ENCODE data around the gene PTOV1.

The PTOV1 gene

GRCh38 chr19:49881186-49881585 is 30.2 kb downstream of the PTOV1 start:
- Histone ChIP-seq H3K9ac (ENCODE audit: low read length) (no peak overlapping the region), H3K79me2 (ENCODE audit: low read length) (peaks cover 13% of the 10 kb centered on the region), H2AFZ (ENCODE audit: low read depth, low read length) (no peak overlapping the region), H4K20me1 (ENCODE audit: insufficient read depth, low read length) (no peaks in the 10 kb centered on the region; the same call in 1 of the 2 replicates), H3K27me3 (ENCODE audit: low read depth, low read length) (no peaks in the 10 kb centered on the region), H3K4me2 (ENCODE audit: low read length) (no peak overlapping the region), H3K9me3 (ENCODE audit: insufficient read depth, low read length) (no peaks in the 10 kb centered on the region), H3K4me1 (ENCODE audit: low read length) (peaks cover 13% of the 10 kb centered on the region), H3K36me3 (replicated peaks; ENCODE audit: low read depth, low read length) (peaks cover 59% of the 10 kb centered on the region), H3K27ac (ENCODE audit: low read length) (no peak overlapping the region), H3K4me3 (ENCODE audit: low read length) (no peak overlapping the region)
- TF ChIP-seq EZH2phosphoT487 (IDR thresholded peaks at IDR 0.05; ENCODE audit: low read depth): no peak
- TF ChIP-seq CTCF (IDR thresholded peaks at IDR 0.05; ENCODE audit: low read depth, low read length): no peak

- no peak overlapping the region for H2AFZ ChIP-seq (ENCODE audit: low read depth, low read length)
- no peak overlapping the region for H3K4me2 ChIP-seq (ENCODE audit: low read length)
- TF ChIP-seq EZH2phosphoT487 (IDR thresholded peaks at IDR 0.05; ENCODE audit: low read depth) (no peak), CTCF (IDR thresholded peaks at IDR 0.05; ENCODE audit: low read depth, low read length) (no peak)
- H3K4me1 ChIP-seq (ENCODE audit: low read length): peaks cover 13% of the 10 kb centered on the region
- H3K9ac ChIP-seq (ENCODE audit: low read length): no peak overlapping the region
- H3K27me3 ChIP-seq (ENCODE audit: low read depth, low read length): no peaks in the 10 kb centered on the region
- H3K27ac ChIP-seq (ENCODE audit: low read length): no peak overlapping the region
- H3K9me3 ChIP-seq (ENCODE audit: insufficient read depth, low read length): no peaks in the 10 kb centered on the region
- H4K20me1 ChIP-seq (ENCODE audit: insufficient read depth, low read length): no peaks in the 10 kb centered on the region; the same call in 1 of the 2 replicates
- H3K4me3 ChIP-seq (ENCODE audit: low read length): no peak overlapping the region
- peaks cover 11% of the 10 kb centered on the region for H3K79me2 ChIP-seq (ENCODE audit: low read length)
- peaks cover 63% of the 10 kb centered on the region for H3K36me3 ChIP-seq (replicated peaks; ENCODE audit: low read depth, low read length)
Observed at GRCh38 chr19:49881672-49882394, 30.9 kb downstream of the PTOV1 start.

- Histone ChIP-seq H3K79me2 (ENCODE audit: low read length) (peaks cover 11% of the 10 kb centered on the region), H4K20me1 (ENCODE audit: insufficient read depth, low read length) (no peaks in the 10 kb centered on the region; the same call in 1 of the 2 replicates), H3K4me3 (ENCODE audit: low read length) (no peak overlapping the region), H3K27ac (ENCODE audit: low read length) (no peak overlapping the region), H2AFZ (ENCODE audit: low read depth, low read length) (no peak overlapping the region), H3K27me3 (ENCODE audit: low read depth, low read length) (no peaks in the 10 kb centered on the region), H3K36me3 (replicated peaks; ENCODE audit: low read depth, low read length) (peaks cover 66% of the 10 kb centered on the region), H3K9ac (ENCODE audit: low read length) (no peak overlapping the region), H3K4me2 (ENCODE audit: low read length) (no peak overlapping the region), H3K4me1 (ENCODE audit: low read length) (peaks cover 21% of the 10 kb centered on the region), H3K9me3 (ENCODE audit: insufficient read depth, low read length) (no peaks in the 10 kb centered on the region)
- TF ChIP-seq CTCF (IDR thresholded peaks at IDR 0.05; ENCODE audit: low read depth, low read length) (no peak), EZH2phosphoT487 (IDR thresholded peaks at IDR 0.05; ENCODE audit: low read depth) (no peak)
Observed at GRCh38 chr19:49882643-49883042, 31.7 kb downstream of the PTOV1 start.

- Histone ChIP-seq H3K27me3 (ENCODE audit: low read depth, low read length) (no peaks in the 10 kb centered on the region), H3K27ac (ENCODE audit: low read length) (no peak overlapping the region), H3K9me3 (ENCODE audit: insufficient read depth, low read length) (no peaks in the 10 kb centered on the region), H3K9ac (ENCODE audit: low read length) (no peak overlapping the region), H4K20me1 (ENCODE audit: insufficient read depth, low read length) (no peaks in the 10 kb centered on the region; the same call in 1 of the 2 replicates), H3K4me2 (ENCODE audit: low read length) (no peak overlapping the region), H3K4me1 (ENCODE audit: low read length) (peaks cover 23% of the 10 kb centered on the region), H3K79me2 (ENCODE audit: low read length) (peaks cover 10% of the 10 kb centered on the region), H3K36me3 (replicated peaks; ENCODE audit: low read depth, low read length) (peaks cover 66% of the 10 kb centered on the region), H3K4me3 (ENCODE audit: low read length) (no peak overlapping the region), H2AFZ (ENCODE audit: low read depth, low read length) (no peak overlapping the region)
- no peak for TF ChIP-seq EZH2phosphoT487 (IDR thresholded peaks at IDR 0.05; ENCODE audit: low read depth)
- no peak for TF ChIP-seq CTCF (IDR thresholded peaks at IDR 0.05; ENCODE audit: low read depth, low read length)
Observed at GRCh38 chr19:49883094-49883493, 32.1 kb downstream of the PTOV1 start.

Data from OCI-LY3 (cell line).